ENCODE results near the gene NLGN1.

The NLGN1 gene

GRCh38 chr3:174285242-174285864 lies 887.8 kb downstream of the NLGN1 start:
- no peak for DNase-seq (ENCODE audit: low read depth)

GRCh38 chr3:174287705-174288104 lies 890.2 kb downstream of the NLGN1 start:
- no peak for DNase-seq (ENCODE audit: low read depth)

- no peak for DNase-seq (ENCODE audit: low read depth)
These were observed 897.1 kb downstream of the NLGN1 start for GRCh38 chr3:174294616-174295015.

GRCh38 chr3:174295306-174296092 lies 898.0 kb downstream of the NLGN1 start:
- no peak for DNase-seq (ENCODE audit: low read depth)

DNA sequence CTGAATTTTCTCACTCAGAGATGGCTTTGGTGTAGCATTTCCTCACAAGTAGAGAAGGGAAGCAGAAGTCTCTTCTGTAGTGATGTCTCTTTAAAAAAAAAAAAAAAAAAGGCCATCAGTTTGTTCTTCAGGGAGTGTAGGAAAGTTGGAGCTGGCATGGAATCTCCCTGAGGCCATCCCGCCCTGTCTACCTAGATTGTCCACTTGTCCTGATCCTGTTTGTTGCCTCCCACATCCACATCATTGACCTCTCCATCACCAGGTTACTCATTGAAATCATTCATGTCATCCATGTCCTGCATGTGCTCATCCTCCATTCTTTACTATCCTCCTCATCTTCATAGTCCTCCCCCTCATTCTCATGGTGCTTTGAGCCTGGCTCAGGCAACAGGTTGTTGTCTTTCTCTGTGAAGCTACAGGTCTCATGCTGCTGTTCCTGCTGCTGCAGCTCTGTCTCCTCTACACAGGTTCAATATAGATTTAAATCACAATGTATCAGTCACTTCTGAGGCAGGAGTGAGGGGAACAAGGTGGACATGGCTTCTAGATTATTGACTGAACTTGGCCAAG lies 905.3 kb downstream of the NLGN1 start:
- DNase-seq (ENCODE audit: low read depth): no peak

DNA sequence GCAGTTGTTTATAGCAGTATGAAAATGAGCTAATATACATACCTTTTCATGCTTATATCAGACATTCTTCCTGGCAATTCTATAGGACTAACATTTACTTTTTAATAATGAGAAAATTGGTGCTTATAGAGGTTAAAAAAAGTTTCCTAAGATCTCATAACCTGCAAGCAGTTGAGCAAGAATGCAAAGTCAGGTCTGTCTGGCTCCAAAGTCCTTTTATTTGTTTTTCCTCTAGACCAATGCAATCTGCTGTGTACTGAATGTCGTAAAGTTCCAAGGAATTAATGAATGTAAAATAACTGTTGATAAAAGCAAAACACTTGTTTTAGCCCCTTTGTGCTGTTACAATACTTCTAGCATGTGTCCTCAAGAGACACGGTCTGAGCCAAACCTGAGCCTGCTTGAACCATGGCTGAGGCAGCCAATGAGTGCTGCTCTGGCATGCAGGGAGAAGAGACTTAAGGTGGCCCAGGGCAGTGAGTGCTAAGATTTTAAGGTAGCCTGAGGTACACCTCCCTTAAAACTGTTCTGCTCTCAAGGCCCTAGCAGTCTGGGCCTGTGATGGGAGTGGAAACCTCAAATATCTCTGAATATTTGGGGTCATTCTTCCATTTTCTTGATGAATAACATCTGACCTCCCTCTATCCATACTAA lies 906.5 kb downstream of the NLGN1 start:
- no peak for DNase-seq (ENCODE audit: low read depth)

- no peak for DNase-seq (ENCODE audit: low read depth)
These were observed 911.2 kb downstream of the NLGN1 start for GRCh38 chr3:174308736-174309135.

DNA sequence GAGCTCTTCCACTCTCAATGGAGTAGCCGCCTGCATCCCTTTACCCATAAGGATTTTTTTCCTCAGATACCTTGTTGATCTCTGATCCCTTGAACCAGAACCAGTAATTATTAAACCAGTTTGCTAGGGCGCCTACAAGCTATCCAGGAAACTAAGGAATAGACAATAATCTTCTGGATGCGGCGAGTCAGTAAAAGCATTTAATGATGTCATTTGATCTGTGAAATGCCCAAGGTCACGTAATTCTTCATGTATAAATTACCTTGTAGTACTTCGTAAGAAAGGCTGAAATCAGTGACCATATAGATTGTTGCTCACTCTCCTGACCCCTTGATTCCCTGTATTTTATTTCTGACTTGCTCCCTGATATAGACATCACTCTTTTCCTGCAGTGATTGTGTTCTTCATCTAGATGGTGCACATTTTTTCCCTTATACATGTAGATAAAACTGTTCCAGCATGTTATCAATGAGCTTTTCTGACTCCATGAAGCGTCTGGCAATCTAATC lies 913.0 kb downstream of the NLGN1 start:
- no peak for DNase-seq (ENCODE audit: low read depth)

GRCh38 chr3:174315225-174315624 lies 917.7 kb downstream of the NLGN1 start:
- DNase-seq (ENCODE audit: low read depth): no peak

- no peak for DNase-seq (ENCODE audit: low read depth)
These were observed 919.5 kb downstream of the NLGN1 start for GRCh38 chr3:174317005-174317404.

DNA sequence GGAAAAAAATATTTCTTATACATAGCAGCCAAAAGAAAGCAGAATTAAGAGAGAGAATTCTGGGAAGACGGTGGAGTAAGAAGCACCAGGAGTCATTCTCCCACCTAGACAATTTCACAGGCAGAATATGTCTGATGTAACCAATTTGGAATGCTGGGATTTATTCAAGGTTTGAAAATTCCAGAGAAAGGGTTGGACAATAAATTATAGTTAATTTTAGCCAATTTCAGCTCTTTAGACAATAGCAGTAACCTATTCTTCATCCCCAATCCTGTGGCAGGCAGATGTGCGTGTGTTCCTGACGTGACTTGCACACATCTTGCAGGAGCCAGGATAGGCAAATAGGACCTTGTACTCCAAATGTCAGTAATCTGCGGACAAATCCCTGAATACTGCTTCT lies 920.6 kb downstream of the NLGN1 start:
- DNase-seq (ENCODE audit: low read depth): no peak

- DNase-seq (ENCODE audit: low read depth): no peak
These were observed 924.0 kb downstream of the NLGN1 start for GRCh38 chr3:174321548-174321947.

DNA sequence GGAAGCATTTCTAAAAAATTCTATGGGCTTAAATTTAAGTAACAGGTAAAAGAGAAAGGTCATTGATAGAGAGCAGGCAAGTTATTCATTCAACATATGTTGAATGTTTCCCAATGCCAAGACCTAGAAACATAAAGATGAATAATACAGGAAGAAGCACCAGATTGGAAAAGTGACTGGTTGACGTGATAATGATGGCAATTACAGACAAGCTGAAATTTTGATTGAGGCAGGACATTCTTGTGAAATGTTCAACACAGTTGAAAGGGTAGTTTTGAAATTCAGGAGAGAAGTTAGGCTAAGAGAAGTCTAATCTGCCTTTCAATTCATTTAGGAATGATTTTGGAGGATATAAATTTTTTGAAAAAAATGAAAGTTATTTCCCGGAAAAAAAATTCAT lies 925.2 kb downstream of the NLGN1 start:
- DNase-seq (ENCODE audit: low read depth): no peak

DNA sequence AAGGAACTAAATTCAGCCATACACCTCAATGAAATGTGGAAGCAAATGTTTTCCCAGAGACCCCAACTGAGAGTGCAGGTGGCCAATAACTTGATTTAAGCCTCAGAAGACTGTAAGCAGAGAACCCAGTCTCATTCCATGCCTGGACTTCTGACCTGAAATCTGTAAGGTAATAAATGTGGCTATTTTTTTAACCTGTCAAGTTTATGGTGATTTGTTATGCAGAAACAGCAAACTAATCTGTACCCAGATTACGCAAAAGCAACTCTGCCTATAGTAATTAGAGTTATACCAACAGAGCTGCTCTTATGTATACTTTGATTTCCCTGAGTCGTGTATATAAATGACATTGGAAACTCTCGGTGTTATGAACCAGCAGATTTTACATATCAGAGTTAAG lies 927.6 kb downstream of the NLGN1 start:
- DNase-seq (ENCODE audit: low read depth): no peak

DNA sequence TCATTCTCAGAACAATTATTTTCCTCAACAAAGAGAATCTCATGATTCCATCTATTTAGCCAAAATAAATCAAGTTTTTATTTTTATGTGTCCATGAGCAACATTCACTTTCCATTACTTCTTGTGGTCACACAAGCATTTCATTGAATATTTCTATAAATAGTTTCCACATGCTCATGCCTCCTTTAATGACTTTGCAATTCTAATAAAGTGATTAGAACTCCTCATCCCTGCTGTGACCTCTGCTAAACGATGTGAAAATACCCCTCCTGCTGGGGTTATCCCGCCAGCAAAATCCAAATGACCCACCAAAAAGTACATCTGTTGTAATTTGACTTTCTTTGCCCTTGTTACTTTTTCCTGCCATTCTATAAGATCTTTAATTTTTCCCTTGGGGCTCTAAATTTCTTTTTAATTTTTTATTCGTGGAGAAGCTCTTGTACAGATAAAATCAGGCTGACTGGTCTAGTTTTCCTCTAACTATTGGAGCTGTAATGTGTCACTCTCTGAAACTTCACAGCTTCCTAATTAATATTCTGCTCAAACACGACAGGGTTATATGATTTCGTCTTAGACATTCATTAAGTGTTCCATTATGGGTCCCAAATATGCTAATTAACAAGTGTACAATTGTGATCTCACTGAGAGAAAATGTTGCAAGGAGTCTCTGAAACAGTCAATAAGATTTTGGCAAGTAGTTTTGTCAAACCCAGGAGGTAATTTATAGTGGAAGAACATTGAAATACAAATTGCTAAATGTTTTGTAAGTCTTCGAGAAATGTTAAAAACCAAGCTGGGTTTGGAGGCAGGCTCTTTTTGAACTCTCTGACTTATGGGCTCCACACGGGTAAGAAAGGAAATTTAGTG lies 928.5 kb downstream of the NLGN1 start:
- no peak for DNase-seq (ENCODE audit: low read depth)

DNA sequence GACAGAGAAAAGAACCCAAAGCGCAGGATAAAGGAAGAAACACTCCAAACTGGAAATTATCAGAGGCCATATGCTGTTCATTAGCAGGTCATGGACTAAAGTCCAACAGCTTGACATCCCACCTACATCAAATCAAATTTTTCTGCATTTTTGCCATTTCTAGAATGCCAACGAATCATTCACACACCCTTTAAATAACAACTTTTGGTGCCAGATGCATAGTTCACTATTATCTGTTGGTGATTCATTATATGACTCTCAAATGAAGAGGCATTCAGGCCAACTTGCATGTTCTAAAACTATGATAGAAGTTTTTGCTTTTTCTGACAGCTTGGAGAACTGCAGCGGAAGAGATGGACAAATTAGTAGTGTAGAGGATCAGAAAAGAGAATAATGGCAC lies 931.8 kb downstream of the NLGN1 start:
- no peak for DNase-seq (ENCODE audit: low read depth)

DNA sequence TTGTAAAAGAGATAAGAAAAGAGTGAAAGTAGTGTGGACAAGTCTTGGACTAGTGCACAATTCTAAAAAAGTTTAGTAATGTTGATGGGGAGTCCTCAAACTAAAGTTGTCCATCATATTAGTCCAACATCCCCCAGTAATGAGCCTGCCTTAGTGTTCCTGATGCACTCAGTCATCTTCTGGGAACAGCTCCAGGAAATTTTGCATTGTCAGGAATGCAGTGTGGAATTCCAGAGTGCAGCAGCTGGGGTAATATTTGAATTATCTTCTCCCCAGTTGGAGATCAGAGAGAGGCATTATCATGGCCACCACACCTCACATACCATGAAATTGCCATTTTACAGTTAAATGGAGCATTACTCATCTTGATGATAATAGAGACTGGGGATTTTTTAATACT lies 932.8 kb downstream of the NLGN1 start:
- DNase-seq (ENCODE audit: low read depth): no peak

DNA sequence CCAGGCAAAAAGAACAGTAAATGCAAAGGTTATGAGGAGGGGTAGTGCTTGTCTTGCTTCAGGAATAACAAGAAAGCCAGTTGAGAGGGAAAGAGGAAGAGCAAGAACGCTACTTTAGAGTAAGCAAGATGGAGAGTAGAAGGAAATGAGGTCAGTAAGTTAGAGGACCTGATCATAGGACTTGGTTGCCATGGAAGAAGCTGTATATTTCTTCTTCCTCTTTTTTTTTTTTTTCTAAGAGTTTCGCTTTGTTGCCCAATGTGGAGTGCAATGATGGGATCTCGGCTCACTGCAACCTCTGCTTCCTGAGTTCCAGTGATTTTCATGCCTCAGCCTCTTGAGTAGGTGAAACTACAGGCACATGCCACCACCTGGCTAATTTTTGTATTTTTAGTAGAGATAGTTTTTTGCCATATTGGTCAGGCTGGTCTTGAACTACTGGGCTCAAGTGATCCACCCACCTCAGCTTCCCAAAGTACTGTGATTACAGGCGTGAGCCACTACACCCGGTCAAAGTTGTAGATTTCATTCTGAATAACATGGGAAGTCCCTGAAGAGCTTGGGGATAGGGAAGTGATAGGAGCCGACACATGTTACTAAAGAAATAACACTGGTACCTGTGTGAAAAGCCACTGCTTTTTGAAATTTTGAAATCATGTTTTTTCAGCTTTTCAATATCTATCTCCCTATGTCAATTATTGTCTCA lies 933.7 kb downstream of the NLGN1 start:
- no peak for DNase-seq (ENCODE audit: low read depth)

DNA sequence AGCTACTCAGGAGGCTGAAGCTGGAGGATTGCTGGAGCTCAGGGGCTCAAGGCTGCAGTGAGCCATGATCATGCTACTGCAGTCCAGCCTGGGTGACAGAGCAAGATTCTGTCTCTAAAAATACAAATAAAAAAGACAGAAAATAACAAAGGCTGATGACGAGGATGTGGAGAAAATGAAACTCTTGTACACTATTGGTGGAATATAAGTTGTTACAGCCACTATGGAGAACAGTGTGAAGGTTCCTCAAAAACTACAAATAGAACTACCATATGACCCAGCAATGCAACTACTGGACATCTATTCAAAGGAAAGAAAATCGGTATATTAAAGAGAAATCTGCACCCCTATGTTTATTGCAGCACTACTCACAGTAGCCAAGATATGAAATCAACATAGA lies 934.8 kb downstream of the NLGN1 start:
- no peak for DNase-seq (ENCODE audit: low read depth)

- DNase-seq (ENCODE audit: low read depth): no peak
These were observed 936.1 kb downstream of the NLGN1 start for GRCh38 chr3:174333640-174334039.

- no peak for DNase-seq (ENCODE audit: low read depth)
These were observed 936.6 kb downstream of the NLGN1 start for GRCh38 chr3:174334111-174334510.
